HG03039 (cell line): ENCODE data around the gene MBNL3.

ENCODE experiments used
- ATAC-seq: cut with Tn5 transposase; IDR thresholded peaks from one replicate; pipeline ENCODE4 v1.9.1; 2021; ENCODE audit warnings: mild to moderate bottlenecking, moderate library complexity; ENCODE audit not compliant: unreplicated experiment

The MBNL3 gene

DNA sequence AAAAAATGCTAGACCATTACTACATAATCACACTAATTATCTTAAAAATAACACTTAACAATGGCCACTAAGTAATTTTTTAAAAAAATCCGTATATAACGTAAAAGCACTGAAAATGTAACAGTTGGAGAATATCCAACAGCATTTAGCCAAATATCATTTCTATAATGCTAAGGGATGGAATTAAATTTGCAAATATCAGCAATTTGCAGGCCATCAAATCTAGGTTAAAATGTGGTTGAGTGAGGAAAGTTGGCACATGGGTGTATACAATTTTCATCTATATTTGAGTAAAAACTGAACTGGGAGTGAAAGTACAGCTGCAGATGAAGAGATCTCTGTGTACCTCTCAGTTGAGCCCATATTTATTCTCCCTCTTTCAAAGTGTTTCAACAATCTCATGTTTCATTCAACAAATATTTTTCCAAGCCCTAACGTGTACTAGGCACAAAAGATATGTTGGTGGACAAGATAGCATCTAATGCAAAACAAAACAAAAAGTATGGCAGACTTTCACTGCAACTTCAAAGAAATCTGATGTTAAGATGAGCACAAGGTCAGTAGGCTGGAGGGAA, 63.0 kb downstream of the MBNL3 start:
- no peak for ATAC-seq

DNA sequence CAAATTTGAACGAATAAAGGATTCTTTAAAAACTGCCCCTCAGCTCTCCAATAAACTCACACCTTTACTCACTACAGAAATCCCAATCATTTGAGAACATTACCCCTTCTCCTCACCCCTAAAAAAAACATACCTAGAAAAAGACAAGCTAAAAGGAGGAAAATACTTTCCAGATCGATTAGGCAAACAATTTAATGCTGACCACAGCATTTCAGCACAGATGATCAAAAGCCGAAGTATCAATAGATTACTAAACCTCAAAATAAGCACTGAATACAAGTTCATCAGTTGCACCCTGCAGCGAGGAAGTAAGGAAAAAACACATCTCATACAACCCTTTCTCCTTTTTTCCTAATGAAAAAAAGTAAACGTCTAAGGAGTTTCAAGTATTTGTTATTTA, 65.5 kb downstream of the MBNL3 start:
- ATAC-seq = no peak

DNA sequence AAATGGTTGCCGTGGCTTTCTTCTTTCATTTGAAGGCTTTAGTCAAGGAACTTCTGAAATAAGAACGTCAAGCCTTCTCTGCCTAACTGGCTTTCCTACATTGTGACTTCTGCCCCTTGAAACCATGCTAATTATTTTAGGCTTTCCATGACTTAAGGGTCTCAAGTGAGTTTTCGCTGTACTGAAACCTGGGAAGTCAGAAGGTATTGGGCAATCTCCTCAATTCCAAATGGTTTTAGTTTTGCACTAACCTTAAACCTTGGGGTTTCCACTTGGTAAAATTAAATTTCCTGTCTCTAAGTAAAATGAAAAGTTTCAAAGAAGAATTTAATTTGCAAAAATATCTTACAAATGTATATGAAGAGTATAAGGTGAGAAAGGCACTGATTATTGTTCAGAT, 73.8 kb downstream of the MBNL3 start:
- ATAC-seq = no peak

DNA sequence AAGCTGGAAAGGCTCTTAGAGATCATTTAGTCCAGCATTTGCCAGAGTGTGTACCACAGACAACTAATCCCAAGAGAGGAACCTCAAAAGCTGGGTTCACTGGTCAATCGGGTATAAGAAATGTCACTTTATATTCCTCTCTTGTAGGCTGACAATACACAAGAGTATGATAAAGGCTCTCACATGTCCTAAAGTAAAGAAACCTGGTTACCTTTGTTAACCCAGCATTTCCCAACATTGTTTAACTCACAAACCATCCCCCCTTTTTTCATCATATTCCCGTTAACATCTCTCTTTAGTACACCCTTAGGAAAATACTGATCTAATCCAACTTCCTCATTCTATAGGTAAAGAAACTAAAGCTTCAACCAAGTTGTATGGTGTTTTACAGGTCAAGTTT, 74.4 kb downstream of the MBNL3 start:
- no peak for ATAC-seq

DNA sequence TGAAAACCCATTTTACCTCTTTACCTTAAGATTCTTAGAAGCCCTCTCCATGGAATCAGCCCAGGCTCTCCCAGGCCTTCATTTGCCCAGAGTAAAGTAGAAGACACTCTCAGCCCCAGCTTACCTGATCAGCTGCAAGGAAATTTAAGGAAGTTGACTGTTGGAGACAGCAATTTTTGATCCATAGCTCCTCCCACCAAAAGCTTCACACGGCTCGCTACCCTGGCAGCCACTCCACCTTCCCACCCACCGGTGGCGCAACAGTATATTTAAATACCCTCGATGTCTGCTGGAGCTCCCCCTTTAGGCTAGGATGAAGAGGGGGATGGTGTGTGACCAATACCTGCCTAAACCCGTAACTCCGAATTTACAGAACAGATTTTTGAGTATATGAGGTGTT, 75.4 kb downstream of the MBNL3 start:
- ATAC-seq = no peak

- ATAC-seq = no peak
Measured at GRCh38 chrX:132412208-132412607, 76.6 kb downstream of the MBNL3 start.

DNA sequence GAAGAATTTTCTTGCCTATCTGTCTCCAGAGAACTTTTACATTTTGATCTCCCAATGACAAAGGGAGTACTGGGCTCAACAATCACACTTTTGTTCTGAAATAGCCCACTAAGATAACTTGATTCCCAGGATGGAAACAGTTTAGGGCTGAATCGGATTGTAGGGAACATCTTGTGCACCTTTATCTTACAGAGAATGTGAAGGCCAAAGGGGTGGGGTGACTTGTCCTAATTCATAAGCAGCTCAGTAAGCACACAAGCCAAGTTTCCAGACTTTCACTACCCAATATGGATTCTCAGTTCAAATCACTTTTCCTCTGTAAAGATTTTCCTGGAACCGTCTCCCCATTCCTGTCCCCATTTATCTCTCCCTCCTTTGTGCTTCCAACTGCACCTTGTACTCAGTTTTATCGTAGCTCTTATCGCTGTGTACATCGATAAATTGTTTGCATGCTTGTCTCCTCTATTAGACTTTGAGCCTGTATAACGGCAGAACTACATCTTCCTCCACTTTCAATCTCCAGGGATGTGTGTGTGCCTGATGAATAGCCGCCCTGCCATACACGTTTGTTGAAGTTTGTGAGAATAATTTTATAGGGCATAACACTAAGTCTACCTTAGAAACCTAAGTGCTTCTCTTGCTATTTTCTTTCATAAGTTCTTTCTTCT, 77.4 kb downstream of the MBNL3 start:
- ATAC-seq = no peak

- ATAC-seq = no peak
Measured at GRCh38 chrX:132409780-132410556, 78.9 kb downstream of the MBNL3 start.

DNA sequence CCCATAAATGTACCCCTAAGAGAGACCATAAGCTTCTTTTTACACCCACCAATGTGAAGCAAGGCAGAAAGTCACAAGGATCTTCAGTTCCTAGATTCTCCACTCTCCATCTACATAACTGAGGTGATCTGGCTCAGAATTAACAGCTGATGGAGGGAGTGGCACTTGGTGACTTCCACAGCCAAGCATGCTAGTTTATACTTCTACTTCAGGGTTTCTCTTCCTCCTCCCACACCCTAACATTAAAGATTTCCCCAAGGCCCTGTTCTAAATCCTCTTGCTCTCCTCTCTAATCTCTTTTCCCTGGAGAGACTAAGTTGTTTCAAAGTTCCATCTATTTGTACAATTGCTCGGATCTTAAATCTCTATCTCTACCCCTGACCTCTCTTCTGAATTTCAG, 81.1 kb downstream of the MBNL3 start:
- ATAC-seq = no peak

GRCh38 chrX:132406106-132406505, 82.7 kb downstream of the MBNL3 start:
- no peak for ATAC-seq

- no peak for ATAC-seq
Measured at GRCh38 chrX:132404266-132404665, 84.6 kb downstream of the MBNL3 start.

DNA sequence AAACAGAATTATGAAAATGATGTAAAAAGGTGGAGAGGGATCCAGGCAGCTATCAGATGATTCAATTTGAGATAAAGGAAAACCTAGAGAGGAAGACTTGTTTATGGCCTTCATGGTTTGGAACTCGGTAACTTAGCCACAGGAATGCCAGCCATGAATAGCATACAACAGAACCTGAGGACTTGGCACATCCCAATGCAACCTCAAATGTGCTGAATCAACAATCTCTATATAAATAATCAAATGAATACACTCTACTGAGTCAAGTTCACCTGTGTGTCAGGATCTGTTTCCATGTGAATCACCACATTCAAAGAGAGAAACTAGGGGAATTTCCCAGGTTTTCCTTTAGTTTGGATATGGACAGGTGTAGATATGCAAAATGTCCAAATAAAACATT, 86.9 kb downstream of the MBNL3 start:
- ATAC-seq = no peak

- no peak for ATAC-seq
Measured at GRCh38 chrX:132400706-132401105, 88.1 kb downstream of the MBNL3 start.

DNA sequence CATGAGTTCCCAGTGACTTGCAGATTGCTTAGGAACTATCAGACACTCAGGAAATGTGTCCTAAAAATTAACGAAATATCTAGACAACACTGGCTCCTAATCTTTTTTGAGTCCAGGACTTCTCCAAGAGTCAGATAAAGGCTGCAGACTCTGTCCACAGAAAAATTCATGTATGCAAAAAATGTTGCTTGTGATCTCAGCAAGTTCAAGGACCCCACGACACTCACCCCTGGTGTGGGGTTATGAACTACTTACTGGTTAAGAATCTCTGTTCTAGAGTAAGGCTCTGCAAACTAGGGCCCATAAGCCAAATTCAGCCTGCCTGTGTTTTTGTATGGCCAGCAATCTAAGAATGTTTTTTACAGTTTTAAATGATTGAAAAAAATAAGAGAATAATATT, 93.2 kb downstream of the MBNL3 start:
- no peak for ATAC-seq

DNA sequence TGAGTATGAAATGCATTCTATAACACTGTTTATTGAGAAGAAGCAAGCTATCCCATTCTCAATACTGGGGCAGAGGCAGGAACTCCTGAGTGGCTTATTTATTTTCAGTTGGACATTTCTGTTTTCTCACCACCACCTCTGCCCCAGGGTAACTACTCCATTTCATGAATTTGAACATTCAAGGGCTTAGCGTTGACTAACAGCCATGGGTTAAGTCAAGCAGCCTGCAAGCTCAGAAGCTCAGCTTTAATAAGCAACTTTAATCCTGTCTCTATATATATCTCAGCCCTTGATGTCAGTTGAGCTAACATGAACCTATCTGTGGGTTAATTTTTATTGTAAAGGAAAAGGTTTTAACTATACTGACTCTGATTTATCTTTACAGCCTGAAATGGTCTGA, 93.8 kb downstream of the MBNL3 start:
- ATAC-seq = no peak

DNA sequence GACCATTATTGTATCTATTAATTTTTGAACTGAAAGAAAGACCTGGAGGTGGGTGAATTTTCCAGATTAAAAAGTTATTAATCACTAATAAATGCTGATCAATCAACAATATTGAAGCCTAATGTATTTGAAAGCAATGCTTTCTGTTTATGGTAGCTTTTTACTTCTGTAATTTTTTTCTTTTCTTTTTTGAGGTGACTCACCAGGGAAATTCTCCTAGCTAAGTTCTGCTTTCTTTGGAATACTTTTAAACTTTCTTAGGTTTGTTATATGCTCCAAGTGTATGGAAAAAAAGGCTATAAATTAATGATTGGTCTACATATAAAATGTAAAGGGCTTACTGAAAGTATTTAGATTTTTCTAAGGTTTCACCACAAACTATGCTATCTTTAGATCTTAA, 94.2 kb downstream of the MBNL3 start:
- no peak for ATAC-seq

DNA sequence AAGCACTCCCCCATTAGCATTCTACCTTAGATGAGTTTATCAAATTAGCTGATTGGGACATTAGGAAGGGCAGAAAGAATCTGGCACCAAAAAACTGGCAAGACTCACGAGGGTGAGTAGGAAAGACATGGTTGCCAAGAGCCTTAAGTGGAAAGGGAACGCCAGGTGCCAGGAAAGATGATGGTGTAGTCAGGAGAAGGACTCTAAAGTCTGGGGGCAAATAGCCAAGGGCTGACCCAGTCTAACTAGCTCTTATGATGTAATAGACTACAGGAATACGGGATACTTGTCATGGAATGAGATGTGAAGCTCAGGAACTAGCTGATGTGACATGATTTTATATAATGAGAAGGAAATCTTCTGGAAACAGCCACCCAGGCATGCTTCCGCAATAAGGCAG, 94.8 kb downstream of the MBNL3 start:
- no peak for ATAC-seq

DNA sequence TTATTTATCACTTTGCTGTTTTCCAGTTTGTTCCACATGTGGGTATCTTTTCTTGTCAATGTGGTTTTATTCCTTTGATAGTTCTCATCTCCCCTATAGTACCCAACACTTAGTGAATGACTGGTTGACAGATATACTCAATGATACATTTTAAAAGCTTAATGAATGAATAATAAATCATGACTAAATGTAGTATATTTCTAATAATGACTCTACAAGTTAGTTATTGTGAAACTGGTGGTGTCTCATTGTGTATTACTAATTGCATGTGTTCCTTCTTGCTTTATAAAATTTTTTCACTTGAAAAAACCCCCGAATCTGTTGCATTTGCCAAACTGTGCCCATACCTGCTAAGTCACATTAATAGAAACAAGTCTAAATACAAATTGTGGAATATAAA, 95.4 kb downstream of the MBNL3 start:
- no peak for ATAC-seq

DNA sequence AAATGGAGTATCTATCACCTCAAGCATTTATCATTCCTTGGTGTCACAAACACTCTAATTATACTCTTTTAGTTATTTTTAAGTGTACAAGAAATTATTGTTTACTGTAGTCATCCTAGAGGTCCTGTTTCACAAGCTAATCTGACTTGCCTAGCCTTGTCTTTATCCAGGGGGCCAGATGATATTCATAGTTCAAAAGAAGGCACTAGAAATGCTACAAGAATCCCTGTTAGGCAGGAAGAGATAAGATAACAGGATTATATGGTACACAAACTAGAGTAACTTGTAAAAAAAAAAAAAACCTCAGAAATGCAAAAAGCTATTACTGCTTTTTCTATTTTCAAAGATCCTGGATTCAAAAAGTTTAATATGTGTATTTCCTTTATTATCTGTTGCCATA, 95.8 kb downstream of the MBNL3 start:
- ATAC-seq = no peak

DNA sequence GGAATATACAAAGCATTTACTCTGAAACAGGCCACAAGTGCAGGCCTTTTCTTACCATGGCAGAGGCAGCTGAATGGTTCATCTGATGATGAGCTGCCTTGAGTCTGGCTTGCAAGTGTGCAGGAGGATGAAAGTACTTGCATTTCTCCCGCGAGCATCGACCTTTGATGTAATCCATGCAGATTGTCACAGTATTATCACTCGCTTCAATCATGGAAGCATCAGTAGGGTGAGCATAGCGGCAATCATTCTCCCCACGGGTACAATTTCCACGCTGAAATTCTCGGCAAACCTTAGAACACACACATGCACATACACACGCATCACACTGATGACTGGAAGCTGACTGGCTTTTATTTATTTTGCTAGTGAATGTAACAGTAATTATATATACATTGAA, 98.0 kb downstream of the MBNL3 start:
- no peak for ATAC-seq

GRCh38 chrX:132389480-132389879, 99.4 kb downstream of the MBNL3 start:
- ATAC-seq = no peak

- no peak for ATAC-seq
Measured at GRCh38 chrX:132388371-132388770, 100.5 kb downstream of the MBNL3 start.
